NCI-H510A treated with DMSO at 0.1 percent for 48 hours (cell line): ENCODE results near the gene PAX4.
A peak's percentile ranks its signal among the peaks of the same experiment; 100 is the strongest.
"Not testable (repeated sequence)": the region's sequence is repeated elsewhere in the genome, so short reads cannot be mapped to it uniquely, and the experiment has no call there.

ENCODE experiments used
- DNase-seq: peaks from one replicate; lab custom pipeline; 2025; lab: John Stamatoyannopoulos, UW

PAX4 gene

GRCh38 chr7:127585044-127585953, 32.6 kb downstream of the PAX4 start, which contains the start of gene GCC1:
Gene GCC1 (minus strand): TSS chr7:127585596. CDS start chr7:127585182, 414 bp downstream.
- DNase-seq, result peak; percentile 50

- DNase-seq, result no peak
Observed at GRCh38 chr7:127584648-127585043, 33.3 kb downstream of the PAX4 start.

GRCh38 chr7:127582361-127582760, 35.6 kb downstream of the PAX4 start:
- DNase-seq, result no peak

GRCh38 chr7:127581716-127582115, 36.2 kb downstream of the PAX4 start:
- no peak for DNase-seq

- DNase-seq, result no peak
Observed at GRCh38 chr7:127580612-127581011, 37.3 kb downstream of the PAX4 start.

- DNase-seq, result no peak
Observed at GRCh38 chr7:127578711-127579275, 39.1 kb downstream of the PAX4 start.

- no peak for DNase-seq
Observed at GRCh38 chr7:127578036-127578684, 39.8 kb downstream of the PAX4 start.

GRCh38 chr7:127571741-127572505, 46.0 kb downstream of the PAX4 start:
- DNase-seq, result no peak

- not testable (repeated sequence) for DNase-seq
Observed at GRCh38 chr7:127568034-127568433, 49.9 kb downstream of the PAX4 start.

- DNase-seq, result no peak
Observed at GRCh38 chr7:127566242-127566641, 51.7 kb downstream of the PAX4 start.
